A673 (cell line): Measurements from ENCODE around the gene ZFAND2B.

Experiments
- EZH2 ChIP-seq: fragments of 200-600 bp; sonication (generic); IDR thresholded peaks from 2 replicates; pipeline ENCODE4 v1.6.1; 2017; ENCODE audit warnings: borderline replicate concordance, low read depth, mild to moderate bottlenecking, mixed read lengths, antibody characterized with exemption, low read length; ENCODE audit not compliant: poor library complexity, severe bottlenecking
- TF ChIP-seq, protein P1 (sequence below): fragments of 300-800, 200-600 bp; sonication (generic); conservative IDR thresholded peaks from 2 replicates; pipeline ENCODE4 v1.5.1; 2017; ENCODE audit warnings: low read depth, mild to moderate bottlenecking, antibody characterized with exemption, low read length, moderate library complexity, mixed read lengths

DNA sequence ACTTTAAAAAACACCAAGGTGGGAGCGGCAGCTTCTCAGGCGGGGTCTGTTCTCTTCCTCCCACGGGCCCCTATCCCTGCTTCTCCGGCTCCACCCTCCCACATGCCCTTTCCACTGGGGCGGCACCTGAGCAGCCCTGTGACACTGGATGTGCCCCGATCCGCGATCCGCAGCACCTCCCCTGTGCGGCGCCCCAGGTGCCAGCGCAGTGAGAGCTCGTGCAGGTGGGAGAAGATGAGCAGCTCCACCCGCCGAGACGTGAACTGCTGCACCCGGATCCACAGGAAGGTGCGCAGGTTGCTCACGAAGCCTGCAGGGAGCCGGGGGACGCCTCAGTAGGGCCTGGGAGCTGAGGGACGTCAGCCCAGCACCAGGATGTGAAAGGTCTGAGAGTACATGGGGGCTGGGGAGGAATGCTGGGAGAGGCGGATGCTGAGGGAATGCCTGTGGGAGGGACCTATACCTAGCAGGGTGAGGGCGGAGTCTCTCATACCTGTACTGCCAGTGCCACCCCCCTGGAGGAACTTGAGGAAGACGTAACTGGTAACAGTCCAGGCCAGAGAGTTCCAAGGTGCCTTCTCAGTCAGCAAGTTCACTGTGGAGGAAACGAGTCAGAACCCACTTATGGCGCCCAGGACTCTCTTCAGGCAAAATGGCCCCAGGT lies 9.4 kb downstream of the ZFAND2B start:
- TF ChIP-seq, protein P1, sequence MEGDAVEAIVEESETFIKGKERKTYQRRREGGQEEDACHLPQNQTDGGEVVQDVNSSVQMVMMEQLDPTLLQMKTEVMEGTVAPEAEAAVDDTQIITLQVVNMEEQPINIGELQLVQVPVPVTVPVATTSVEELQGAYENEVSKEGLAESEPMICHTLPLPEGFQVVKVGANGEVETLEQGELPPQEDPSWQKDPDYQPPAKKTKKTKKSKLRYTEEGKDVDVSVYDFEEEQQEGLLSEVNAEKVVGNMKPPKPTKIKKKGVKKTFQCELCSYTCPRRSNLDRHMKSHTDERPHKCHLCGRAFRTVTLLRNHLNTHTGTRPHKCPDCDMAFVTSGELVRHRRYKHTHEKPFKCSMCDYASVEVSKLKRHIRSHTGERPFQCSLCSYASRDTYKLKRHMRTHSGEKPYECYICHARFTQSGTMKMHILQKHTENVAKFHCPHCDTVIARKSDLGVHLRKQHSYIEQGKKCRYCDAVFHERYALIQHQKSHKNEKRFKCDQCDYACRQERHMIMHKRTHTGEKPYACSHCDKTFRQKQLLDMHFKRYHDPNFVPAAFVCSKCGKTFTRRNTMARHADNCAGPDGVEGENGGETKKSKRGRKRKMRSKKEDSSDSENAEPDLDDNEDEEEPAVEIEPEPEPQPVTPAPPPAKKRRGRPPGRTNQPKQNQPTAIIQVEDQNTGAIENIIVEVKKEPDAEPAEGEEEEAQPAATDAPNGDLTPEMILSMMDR, result no peak
- no peak for TF ChIP-seq EZH2
